H9 (cell line): Measurements from ENCODE around the gene FEZ2. TPM values are rescaled to one million over a fixed set of nuclear protein-coding genes. Genes with fewer than 3 reads are reported as not detected.

Source experiments
- DNase-seq: peaks from one replicate; pipeline ENCODE4 v3.0.0-alpha.2; 2017
- H2AFZ ChIP-seq: one replicate; pipeline ENCODE4 v1.6.1; 2013; ENCODE audit warnings: mild to moderate bottlenecking, low read length, control low read depth, moderate library complexity
- H2AK5ac ChIP-seq: 2 replicates; pipeline ENCODE4 v1.6.1; 2013; ENCODE audit warnings: low read length, control low read depth, mixed read lengths; ENCODE audit not compliant: insufficient read length
- H2BK120ac ChIP-seq: one replicate; pipeline ENCODE4 v1.6.1; 2013; ENCODE audit warnings: low read depth, mild to moderate bottlenecking, low read length, control low read depth, inconsistent platforms; ENCODE audit not compliant: poor library complexity, severe bottlenecking
- H2BK12ac ChIP-seq: 2 replicates; pipeline ENCODE4 v1.6.1; 2013; ENCODE audit warnings: low read length, control low read depth, mixed read lengths, low read depth; ENCODE audit not compliant: insufficient read length
- H2BK15ac ChIP-seq: 2 replicates; pipeline ENCODE4 v1.6.1; 2013; ENCODE audit warnings: low read depth, low read length, control low read depth
- H2BK20ac ChIP-seq: one replicate; pipeline ENCODE4 v1.6.1; 2013; ENCODE audit warnings: low read depth, mild to moderate bottlenecking, low read length, control low read depth, inconsistent platforms; ENCODE audit not compliant: poor library complexity, severe bottlenecking
- H2BK5ac ChIP-seq: 2 replicates; pipeline ENCODE4 v1.6.1; 2013; ENCODE audit warnings: low read length, control low read depth, mixed read lengths; ENCODE audit not compliant: insufficient read length
- H3K14ac ChIP-seq: 2 replicates; pipeline ENCODE4 v1.6.1; 2013; ENCODE audit warnings: low read length, control low read depth; ENCODE audit not compliant: insufficient read depth
- H3K18ac ChIP-seq: 2 replicates; pipeline ENCODE4 v1.6.1; 2013; ENCODE audit warnings: low read depth, mild to moderate bottlenecking, mixed read lengths, low read length, control low read depth; ENCODE audit not compliant: insufficient read length
- H3K23ac ChIP-seq: 2 replicates; pipeline ENCODE4 v1.6.1; 2013; ENCODE audit warnings: low read length, control low read depth, mixed read lengths, low read depth; ENCODE audit not compliant: insufficient read length
- H3K23me2 ChIP-seq: 2 replicates; pipeline ENCODE4 v1.6.1; 2013; ENCODE audit warnings: low read depth, mild to moderate bottlenecking, mixed read lengths, low read length, control low read depth; ENCODE audit not compliant: insufficient read length, poor library complexity, severe bottlenecking
- H3K27ac ChIP-seq: 2 replicates; pipeline ENCODE4 v1.5.1; 2013; ENCODE audit warnings: low read length, control low read depth, mixed read lengths, low read depth; ENCODE audit not compliant: insufficient read length
- H3K27me3 ChIP-seq: 2 replicates; pipeline ENCODE4 v1.6.1; 2013; ENCODE audit warnings: low read length, control low read depth, inconsistent platforms; ENCODE audit not compliant: insufficient read depth
- H3K4ac ChIP-seq: 2 replicates; pipeline ENCODE4 v1.6.1; 2013; ENCODE audit warnings: low read depth, mild to moderate bottlenecking, control low read depth, inconsistent platforms, low read length, moderate library complexity
- H3K4me1 ChIP-seq: 2 replicates; pipeline ENCODE4 v1.6.1; 2013; ENCODE audit warnings: low read length, control low read depth, inconsistent platforms; ENCODE audit not compliant: insufficient read depth
- H3K4me2 ChIP-seq: 2 replicates; pipeline ENCODE4 v1.6.1; 2013; ENCODE audit warnings: low read length, control low read depth, mixed read lengths; ENCODE audit not compliant: insufficient read length, insufficient read depth
- H3K56ac ChIP-seq: 2 replicates; pipeline ENCODE4 v1.6.1; 2013; ENCODE audit warnings: low read depth, mild to moderate bottlenecking, mixed read lengths, low read length, control low read depth; ENCODE audit not compliant: insufficient read length
- H3K79me1 ChIP-seq: 2 replicates; pipeline ENCODE4 v1.6.1; 2013; ENCODE audit warnings: low read depth, mild to moderate bottlenecking, moderate library complexity, low read length, control low read depth, inconsistent platforms; ENCODE audit not compliant: insufficient read depth, poor library complexity, severe bottlenecking
- H3K79me2 ChIP-seq: 2 replicates; pipeline ENCODE4 v1.6.1; 2013; ENCODE audit warnings: low read length, control low read depth, inconsistent platforms; ENCODE audit not compliant: insufficient read depth
- H3K9ac ChIP-seq: 2 replicates; pipeline ENCODE4 v1.6.1; 2013; ENCODE audit warnings: low read length, control low read depth, mixed read lengths; ENCODE audit not compliant: insufficient read length; ENCODE audit errors: extremely low read depth
- H3K9me3 ChIP-seq: one replicate; pipeline ENCODE4 v1.6.1; 2013; ENCODE audit warnings: low read depth, low read length, inconsistent platforms; ENCODE audit not compliant: control insufficient read depth
- H3T11ph ChIP-seq: one replicate; pipeline ENCODE4 v1.6.1; 2013; ENCODE audit warnings: mild to moderate bottlenecking, low read length, control low read depth, inconsistent platforms
- H4K20me1 ChIP-seq: one replicate; pipeline ENCODE4 v1.6.1; 2013; ENCODE audit not compliant: control insufficient read depth, insufficient read length, insufficient read depth
- H4K5ac ChIP-seq: 2 replicates; pipeline ENCODE4 v1.6.1; 2013; ENCODE audit warnings: low read depth, mild to moderate bottlenecking, mixed read lengths, low read length, control low read depth; ENCODE audit not compliant: insufficient read length
- H4K8ac ChIP-seq: replicated peaks from 2 replicates; pipeline ENCODE4 v1.6.1; 2013; ENCODE audit warnings: low read length, control low read depth, mixed read lengths, low read depth; ENCODE audit not compliant: insufficient read length
- H4K91ac ChIP-seq: 2 replicates; pipeline ENCODE4 v1.6.1; 2013; ENCODE audit warnings: low read depth, mild to moderate bottlenecking, moderate library complexity, mixed read lengths, low read length, control low read depth; ENCODE audit not compliant: insufficient read length
- H3K27ac Mint-ChIP-seq, 3 experiments: 2 replicates in 2 of 3; 3 replicates in 1 of 3; pipeline ENCODE4 v1.8.0; 2020 to 2021; ENCODE audit warnings: mixed read lengths in 3 of 3, mild to moderate bottlenecking in 1 of 3, moderate library complexity in 1 of 3
- H3K27me3 Mint-ChIP-seq: 2 replicates; pipeline ENCODE4 v1.8.0; 2021; ENCODE audit warnings: low read depth, mild to moderate bottlenecking, moderate library complexity, mixed read lengths
- H3K36me3 Mint-ChIP-seq, 3 experiments: 2 replicates in 2 of 3; 3 replicates in 1 of 3; pipeline ENCODE4 v1.8.0; 2020 to 2021; ENCODE audit warnings: low read depth in 3 of 3, mixed read lengths in 3 of 3; ENCODE audit not compliant: insufficient read depth in 1 of 3
- H3K4me1 Mint-ChIP-seq, 2 experiments: 2 replicates each; pipeline ENCODE4 v1.8.0; 2020; ENCODE audit warnings: mixed read lengths in 2 of 2
- H3K4me3 Mint-ChIP-seq, 2 experiments: 2 replicates in 1 of 2; 3 replicates in 1 of 2; pipeline ENCODE4 v1.8.0; 2020 to 2021; ENCODE audit warnings: mild to moderate bottlenecking in 2 of 2, mixed read lengths in 2 of 2, moderate library complexity in 1 of 2
- H3K9me3 Mint-ChIP-seq, 2 experiments: 2 replicates in 1 of 2; 3 replicates in 1 of 2; pipeline ENCODE4 v1.8.0; 2020; ENCODE audit warnings: mild to moderate bottlenecking in 2 of 2, mixed read lengths in 2 of 2, moderate library complexity in 1 of 2
- WGBS: extraction: QIAGEN DNeasy Blood & Tissue Kit; methylation state at CpG from one replicate; pipeline ENCODE4 v1.1.7; 2013; ENCODE audit warnings: missing lambda C conversion rate, low lambda C conversion rate, mixed read lengths; ENCODE audit not compliant: insufficient read length; ENCODE audit errors: extremely low coverage; 5-methylcytosine and 5-hydroxymethylcytosine counted together
- total RNA-seq: library from RNA; stranded (reverse); gene quantifications from 2 replicates; pipeline ENCODE4 v1.2.1, GENCODE V29; 2021
- TF ChIP-seq, protein P1 (sequence below): fragments of 200-600 bp; sonication (generic); conservative IDR thresholded peaks from 3 replicates; pipeline ENCODE4 v1.8.0; 2021; ENCODE audit warnings: antibody characterized with exemption, mild to moderate bottlenecking

The FEZ2 gene
- total RNA-seq, 1 experiment from 2014 or later: 27.7 TPM

GRCh38 chr2:36606925-36607324, 9.0 kb upstream of the FEZ2 start:
- H4K91ac ChIP-seq: no peak overlapping the region
- no peaks in the 10 kb centered on the region for H3K9me3 Mint-ChIP-seq

More at GRCh38 chr2:36606925-36607324, 9.0 kb upstream of the FEZ2 start:
- no peak overlapping the region for H2BK12ac ChIP-seq
- no peak overlapping the region for H3K56ac ChIP-seq
- H3T11ph ChIP-seq: no peak overlapping the region
- H3K9ac ChIP-seq: no peak overlapping the region
- H3K4ac ChIP-seq: no peak overlapping the region
- H3K4me1 ChIP-seq: no peaks in the 10 kb centered on the region
- no peak overlapping the region for H4K8ac ChIP-seq
- TF ChIP-seq, protein P1, sequence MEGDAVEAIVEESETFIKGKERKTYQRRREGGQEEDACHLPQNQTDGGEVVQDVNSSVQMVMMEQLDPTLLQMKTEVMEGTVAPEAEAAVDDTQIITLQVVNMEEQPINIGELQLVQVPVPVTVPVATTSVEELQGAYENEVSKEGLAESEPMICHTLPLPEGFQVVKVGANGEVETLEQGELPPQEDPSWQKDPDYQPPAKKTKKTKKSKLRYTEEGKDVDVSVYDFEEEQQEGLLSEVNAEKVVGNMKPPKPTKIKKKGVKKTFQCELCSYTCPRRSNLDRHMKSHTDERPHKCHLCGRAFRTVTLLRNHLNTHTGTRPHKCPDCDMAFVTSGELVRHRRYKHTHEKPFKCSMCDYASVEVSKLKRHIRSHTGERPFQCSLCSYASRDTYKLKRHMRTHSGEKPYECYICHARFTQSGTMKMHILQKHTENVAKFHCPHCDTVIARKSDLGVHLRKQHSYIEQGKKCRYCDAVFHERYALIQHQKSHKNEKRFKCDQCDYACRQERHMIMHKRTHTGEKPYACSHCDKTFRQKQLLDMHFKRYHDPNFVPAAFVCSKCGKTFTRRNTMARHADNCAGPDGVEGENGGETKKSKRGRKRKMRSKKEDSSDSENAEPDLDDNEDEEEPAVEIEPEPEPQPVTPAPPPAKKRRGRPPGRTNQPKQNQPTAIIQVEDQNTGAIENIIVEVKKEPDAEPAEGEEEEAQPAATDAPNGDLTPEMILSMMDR: no peak
- no peak for DNase-seq
- no peak overlapping the region for H3K18ac ChIP-seq
- H3K79me1 ChIP-seq: no peaks in the 10 kb centered on the region
- H2AK5ac ChIP-seq: no peak overlapping the region
- H3K4me1 Mint-ChIP-seq: peaks cover 11 to 13% of the 10 kb centered on the region in 2 experiments
- H3K27ac ChIP-seq: no peak overlapping the region
- no peak overlapping the region for H2BK15ac ChIP-seq
- H3K9me3 ChIP-seq: no peaks in the 10 kb centered on the region
- H3K27ac Mint-ChIP-seq: no peak overlapping the region
- WGBS: no CpG with 5 or more reads among the region's 3 CpGs
- no peaks in the 10 kb centered on the region for H3K79me2 ChIP-seq
- H3K27me3 ChIP-seq: no peaks in the 10 kb centered on the region
- H2BK20ac ChIP-seq: no peak overlapping the region
- no peaks in the 10 kb centered on the region; a peak in 1 of 7 replicates for H3K36me3 Mint-ChIP-seq
- peaks cover 3% of the 10 kb centered on the region; the same call in 1 of the 2 replicates for H3K27me3 Mint-ChIP-seq
- H4K5ac ChIP-seq: no peak overlapping the region
- no peaks in the 10 kb centered on the region for H3K23me2 ChIP-seq
- no peak overlapping the region for H2BK5ac ChIP-seq
- no peak overlapping the region for H3K4me3 Mint-ChIP-seq
- no peak overlapping the region for H2BK120ac ChIP-seq
- H3K4me2 ChIP-seq: no peak overlapping the region
- no peaks in the 10 kb centered on the region for H4K20me1 ChIP-seq
- no peak overlapping the region for H3K23ac ChIP-seq
- no peak overlapping the region for H3K14ac ChIP-seq
- no peak overlapping the region for H2AFZ ChIP-seq
